HepG2 (cell line): ENCODE measurements around the gene KMT2D. TPM values are rescaled to one million over a fixed set of nuclear protein-coding genes. Genes with fewer than 3 reads are reported as not detected.
A peak's percentile ranks its signal among the peaks of the same experiment; 100 is the strongest.

ENCODE experiments used
- ARHGAP35 ChIP-seq: sonication (generic); formaldehyde crosslinking; IDR thresholded peaks from 2 replicates; pipeline ENCODE4 v1.9.0; 2022; ENCODE audit warnings: mild to moderate bottlenecking, inconsistent platforms, moderate library complexity, missing genetic modification reagents, borderline replicate concordance
- CERS6 ChIP-seq: sonication (generic); formaldehyde crosslinking; IDR thresholded peaks from 2 replicates; pipeline ENCODE4 v1.5.0; 2020; ENCODE audit warnings: missing genetic modification reagents
- GABPB1 ChIP-seq: IDR thresholded peaks from 2 replicates; pipeline ENCODE4 v1.6.1; 2016; ENCODE audit warnings: mild to moderate bottlenecking, missing genetic modification reagents, moderate library complexity, missing compliant biosample characterization
- KLF9 ChIP-seq: IDR thresholded peaks from 2 replicates; pipeline ENCODE4 v1.6.1; 2016; ENCODE audit warnings: low read depth
- PITX1 ChIP-seq: sonication (generic); formaldehyde crosslinking; IDR thresholded peaks from 2 replicates; pipeline ENCODE4 v1.5.1; 2020; ENCODE audit warnings: mild to moderate bottlenecking, missing genetic modification reagents
- TSC22D2 ChIP-seq: sonication (generic); formaldehyde crosslinking; IDR thresholded peaks from 2 replicates; pipeline ENCODE4 v1.5.1; 2020; ENCODE audit warnings: missing genetic modification reagents, mild to moderate bottlenecking, borderline replicate concordance
- ZEB1 ChIP-seq: IDR thresholded peaks from 2 replicates; pipeline ENCODE4 v1.6.1; 2012; ENCODE audit warnings: mild to moderate bottlenecking, low read depth, inconsistent platforms; ENCODE audit not compliant: insufficient replicate concordance
- ZKSCAN5 ChIP-seq: sonication (generic); formaldehyde crosslinking; IDR thresholded peaks from 2 replicates; pipeline ENCODE4 v1.5.1; 2020; ENCODE audit warnings: mild to moderate bottlenecking, missing genetic modification reagents
- ZNF142 ChIP-seq: sonication (generic); formaldehyde crosslinking; IDR thresholded peaks from 2 replicates; pipeline ENCODE4 v1.4.0; 2020; ENCODE audit warnings: missing genetic modification reagents
- ZNF251 ChIP-seq: sonication (generic); formaldehyde crosslinking; IDR thresholded peaks from 2 replicates; pipeline ENCODE4 v1.9.0; 2021; ENCODE audit warnings: mild to moderate bottlenecking, missing genetic modification reagents
- ZNF430 ChIP-seq: sonication (generic); formaldehyde crosslinking; IDR thresholded peaks from 2 replicates; pipeline ENCODE4 v1.9.0; 2021; ENCODE audit warnings: mild to moderate bottlenecking, missing genetic modification reagents
- ZNF576 ChIP-seq: sonication (generic); formaldehyde crosslinking; IDR thresholded peaks from 2 replicates; pipeline ENCODE4 v1.4.0; 2020; ENCODE audit warnings: mild to moderate bottlenecking, missing genetic modification reagents
- ZNF747 ChIP-seq: sonication (generic); formaldehyde crosslinking; IDR thresholded peaks from 2 replicates; pipeline ENCODE4 v1.8.1; 2023; ENCODE audit warnings: missing genetic modification reagents, mild to moderate bottlenecking, borderline replicate concordance
- polyA plus RNA-seq, 8 experiments: library from polyadenylated mRNA; depleted of rRNA in 3 of 8; stranded (reverse) in 7 of 8; unstranded in 1 of 8; fragments of >200 nt; fragmentation: Illumina TruSeq in 4 of 8; extraction: Trizol in 4 of 8; gene quantifications; 2 replicates each; pipeline versions ENCODE4 v1.2.1 to v1.2.3, GENCODE V29; 2011 to 2016; ENCODE audit warnings: low read depth in 4 of 8, missing spikeins in 1 of 8, mixed read lengths in 1 of 8; ENCODE audit not compliant: insufficient read depth in 1 of 8
- total RNA-seq, 5 experiments: library from RNA; depleted of rRNA; stranded (reverse); fragments of >200 nt; fragmentation: Illumina TruSeq; extraction: Trizol; gene quantifications; 2 replicates each; pipeline ENCODE4 v1.2.3, GENCODE V29; 2016; ENCODE audit warnings: low read depth in 1 of 5

Gene KMT2D
- total and polyA plus RNA-seq, 2 of the 13 experiments (the other 11 are each of a cell fraction or from before 2014, with no cell fraction given), result 8.1 to 10.4 TPM

- TF ChIP-seq ZNF142 (CRISPR knock-in tag) (no peak; the same call in 1 of the 2 replicates), CERS6 (CRISPR knock-in tag) (no peak), ZNF576 (no peak), ARHGAP35 (CRISPR knock-in tag) (no peak; the same call in 1 of the 2 replicates), TSC22D2 (CRISPR knock-in tag) (no peak), ZNF747 (CRISPR knock-in tag) (peak; percentile 47; the same call in 1 of the 2 replicates), KLF9 (CRISPR knock-in tag) (no peak), GABPB1 (CRISPR knock-in tag) (peak; percentile 92), ZEB1 (peak; percentile 72), PITX1 (peak; percentile 92), ZNF430 (peak; percentile 71), ZNF251 (CRISPR knock-in tag) (no peak), ZKSCAN5 (CRISPR knock-in tag) (peak; percentile 59; the same call in 1 of the 2 replicates)
Measured at GRCh38 chr12:49060237-49061156, at the start of gene KMT2D (continued).
